CD4-positive, alpha-beta T cell treated with Interleukin-4 for 1 hour (primary cell): ENCODE measurements around the gene VWA3B.
A peak's percentile ranks its signal among the peaks of the same experiment; 100 is the strongest.
"Not testable (repeated sequence)": the region's sequence is repeated elsewhere in the genome, so short reads cannot be mapped to it uniquely, and the experiment has no call there.

ENCODE experiments used
- DNase-seq, 2 donors: peaks; one replicate each; pipeline ENCODE4 v3.0.0-alpha.2; 2020 to 2022

VWA3B gene

GRCh38 chr2:98253461-98254070 lies 166.6 kb downstream of the VWA3B start:
- no peak for DNase-seq

- DNase-seq = no peak
Observed at GRCh38 chr2:98254504-98255059, 167.6 kb downstream of the VWA3B start.

- no peak for DNase-seq
Observed at GRCh38 chr2:98258906-98259305, 171.9 kb downstream of the VWA3B start.

- no peak for DNase-seq
Observed at GRCh38 chr2:98263362-98263761, 176.4 kb downstream of the VWA3B start.

- DNase-seq = not testable (repeated sequence)
Observed at GRCh38 chr2:98268225-98268624, 181.3 kb downstream of the VWA3B start.

GRCh38 chr2:98269274-98269673 lies 182.3 kb downstream of the VWA3B start:
- DNase-seq = peak in 1 of 2 donors; percentile 34

- no peak for DNase-seq
Observed at GRCh38 chr2:98269830-98270229, 182.9 kb downstream of the VWA3B start.

GRCh38 chr2:98277162-98277859 lies 190.3 kb downstream of the VWA3B start:
- no peak for DNase-seq

- DNase-seq = no peak
Observed at GRCh38 chr2:98278074-98278473, 191.1 kb downstream of the VWA3B start.

GRCh38 chr2:98280376-98281102 lies 193.6 kb downstream of the VWA3B start:
- DNase-seq = no peak

GRCh38 chr2:98281607-98282006 lies 194.6 kb downstream of the VWA3B start:
- no peak for DNase-seq

- DNase-seq = no peak
Observed at GRCh38 chr2:98282109-98282508, 195.1 kb downstream of the VWA3B start.

- DNase-seq = no peak
Observed at GRCh38 chr2:98293030-98293429, 206.1 kb downstream of the VWA3B start.

GRCh38 chr2:98293931-98294687 lies 207.1 kb downstream of the VWA3B start:
- no peak for DNase-seq

GRCh38 chr2:98294711-98295110 lies 207.7 kb downstream of the VWA3B start:
- DNase-seq = no peak

GRCh38 chr2:98295275-98295674 lies 208.3 kb downstream of the VWA3B start:
- no peak for DNase-seq

- DNase-seq = no peak
Observed at GRCh38 chr2:98295721-98296414, 208.9 kb downstream of the VWA3B start.

- no peak for DNase-seq
Observed at GRCh38 chr2:98296440-98296839, 209.5 kb downstream of the VWA3B start.

GRCh38 chr2:98297817-98298682 lies 211.1 kb downstream of the VWA3B start:
- DNase-seq = no peak

GRCh38 chr2:98298683-98299164 lies 211.8 kb downstream of the VWA3B start:
- no peak for DNase-seq
